HG03135 (cell line): ENCODE measurements around the gene MMEL1.
"Not testable (repeated sequence)": the region's sequence is repeated elsewhere in the genome, so short reads cannot be mapped to it uniquely, and the experiment has no call there.

Experiments used
- ATAC-seq: cut with Tn5 transposase; IDR thresholded peaks from one replicate; pipeline ENCODE4 v1.9.1; 2021; ENCODE audit warnings: mild to moderate bottlenecking, moderate library complexity; ENCODE audit not compliant: unreplicated experiment

The MMEL1 gene

DNA sequence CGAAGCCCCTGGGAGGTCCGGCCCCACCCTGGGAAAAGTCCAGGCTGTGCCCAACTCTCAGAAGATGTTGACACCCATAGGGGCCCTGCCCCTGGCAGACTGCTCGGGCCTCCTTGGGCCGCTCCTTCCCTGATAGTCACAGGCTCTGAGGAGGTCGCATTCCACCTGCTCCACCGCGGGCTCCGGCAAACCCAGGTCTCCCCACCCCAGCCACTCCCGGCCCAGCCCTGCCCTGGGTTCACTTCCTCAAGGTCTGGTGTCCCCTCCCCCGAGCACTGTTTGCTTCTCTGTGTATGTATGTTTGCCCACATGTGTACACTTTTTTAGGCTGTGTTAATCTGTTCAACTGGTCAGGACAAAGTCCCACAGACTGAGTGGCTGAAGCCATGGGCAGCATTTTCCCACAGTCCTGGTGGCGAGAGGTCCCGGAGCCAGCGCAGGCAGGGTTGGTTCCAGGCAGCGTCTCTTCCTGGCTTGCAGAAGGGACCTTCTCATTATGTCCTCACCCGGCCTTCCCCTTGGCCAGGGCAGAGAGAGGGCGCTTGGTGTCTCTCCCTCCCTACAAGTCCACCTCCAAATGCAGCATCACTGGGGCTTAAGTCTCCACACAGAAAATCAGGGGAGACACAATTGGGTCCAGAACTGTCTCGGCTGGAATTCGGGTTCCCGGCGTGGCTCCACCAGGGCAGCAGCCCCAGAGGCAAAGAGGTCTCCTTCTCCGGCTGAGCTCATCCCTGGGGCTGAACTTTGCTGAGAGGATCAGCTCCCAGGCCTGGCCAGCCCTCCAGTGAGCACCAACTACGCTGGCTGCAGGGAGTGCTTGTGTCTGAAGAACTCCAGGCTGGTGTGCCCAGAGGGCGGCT is 56.8 kb downstream of the MMEL1 start:
- no peak for ATAC-seq

DNA sequence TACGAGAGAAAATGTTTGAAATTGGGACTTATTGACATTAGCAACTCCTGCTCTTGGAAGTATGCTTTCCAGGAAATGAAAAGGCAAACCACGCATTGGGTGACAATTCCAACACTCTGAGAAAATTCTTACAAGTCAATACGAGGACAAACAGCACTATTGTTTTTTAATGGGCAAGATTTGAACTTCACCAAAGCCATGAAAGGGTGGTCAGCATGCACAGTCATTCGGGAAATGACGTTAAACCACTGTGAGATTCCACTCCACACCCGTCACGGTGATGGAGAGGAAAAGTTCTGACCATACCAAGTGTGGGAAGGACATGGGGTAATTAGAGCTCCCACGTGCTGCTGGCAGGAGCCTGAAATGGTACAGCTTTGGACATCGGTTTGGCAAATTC is 58.5 kb downstream of the MMEL1 start:
- no peak for ATAC-seq

DNA sequence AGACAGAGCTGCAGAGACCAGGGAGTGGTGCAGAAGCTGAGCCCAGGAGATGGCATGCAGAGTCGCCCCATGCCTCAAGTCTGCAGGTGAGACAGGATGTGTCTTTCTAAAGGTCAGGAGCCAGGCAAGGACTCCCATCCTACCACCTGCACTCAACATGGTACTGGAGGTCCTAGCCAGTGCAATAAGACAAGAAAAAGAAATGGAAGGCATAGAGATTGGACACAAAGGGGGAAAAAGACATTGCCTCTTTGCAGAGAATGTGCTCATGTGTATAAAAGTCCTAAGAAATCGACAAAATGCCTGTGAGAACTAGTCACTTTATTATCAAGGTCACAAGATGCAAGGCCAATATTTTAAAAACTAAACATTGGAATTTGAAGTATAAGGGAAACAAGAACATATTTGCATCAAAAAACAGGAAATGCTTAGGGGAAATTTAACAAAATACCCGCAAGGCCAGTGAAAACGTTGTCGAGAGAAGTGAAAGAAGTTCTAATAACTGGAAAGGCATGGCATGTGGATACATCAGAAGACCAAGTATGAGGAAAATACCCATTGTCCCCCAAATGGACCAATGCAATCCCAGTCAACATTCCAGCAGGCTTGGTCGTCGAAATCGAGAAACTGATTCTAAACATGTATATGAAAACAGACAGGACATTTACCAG is 59.4 kb downstream of the MMEL1 start:
- ATAC-seq, result no peak

DNA sequence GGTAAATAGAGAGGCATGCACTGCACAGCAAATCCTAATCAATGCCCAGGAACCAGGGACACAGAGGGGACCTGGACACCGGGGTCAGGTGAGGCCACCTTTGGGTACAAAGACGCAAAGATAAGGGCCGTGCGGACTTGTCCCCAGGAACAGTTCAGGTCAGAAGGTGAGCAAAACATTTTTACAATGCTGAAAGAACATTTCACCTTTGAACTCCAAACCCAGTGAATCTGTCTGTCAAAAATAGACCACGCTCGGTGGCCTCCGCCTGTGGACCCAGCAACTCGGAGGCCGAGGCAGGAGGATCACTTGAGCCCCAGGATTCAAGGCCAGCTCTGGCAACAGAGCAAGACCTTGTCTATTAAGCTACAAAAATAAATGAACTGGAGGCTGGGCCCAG is 61.5 kb downstream of the MMEL1 start:
- ATAC-seq, result no peak

DNA sequence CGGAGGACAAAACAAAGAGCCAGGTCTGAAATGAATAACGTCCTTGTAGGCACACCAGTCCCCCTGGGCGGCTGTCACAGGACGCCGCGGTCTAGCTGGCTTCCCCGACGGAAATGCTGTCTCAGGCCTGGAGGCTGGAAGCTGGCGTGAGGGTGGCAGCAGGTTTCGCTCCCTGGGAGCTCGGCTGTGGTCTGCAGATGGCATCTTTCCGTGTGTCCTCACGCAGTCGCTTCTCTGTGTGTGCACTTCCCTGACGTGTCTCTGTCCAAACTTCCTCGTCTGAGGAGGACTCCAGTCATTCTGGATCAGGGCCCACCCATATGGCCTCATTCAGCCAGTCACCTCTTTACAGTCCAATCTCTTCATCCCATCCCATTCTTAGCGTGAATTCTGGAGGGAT is 62.5 kb downstream of the MMEL1 start:
- no peak for ATAC-seq

DNA sequence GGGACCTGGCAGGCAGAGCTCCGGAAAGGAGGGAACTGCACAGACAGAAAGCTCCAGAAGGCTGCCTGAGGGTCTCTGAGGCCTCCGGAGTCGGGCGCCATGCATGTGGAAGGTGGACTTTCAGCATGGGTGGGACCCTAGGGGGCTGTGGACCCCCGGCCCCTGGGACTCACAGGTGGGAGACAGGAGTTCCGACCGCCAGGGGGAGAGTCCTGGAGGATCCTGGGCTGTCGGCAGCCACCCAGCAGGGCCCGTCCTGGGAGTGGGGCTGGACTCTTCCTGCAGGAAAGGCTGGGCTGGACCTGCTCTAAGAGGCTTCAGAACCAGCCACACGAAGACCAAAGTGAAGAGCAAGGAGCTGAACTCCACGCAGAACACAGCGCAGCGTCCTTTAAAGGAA is 63.1 kb downstream of the MMEL1 start:
- ATAC-seq, result not testable (repeated sequence)

DNA sequence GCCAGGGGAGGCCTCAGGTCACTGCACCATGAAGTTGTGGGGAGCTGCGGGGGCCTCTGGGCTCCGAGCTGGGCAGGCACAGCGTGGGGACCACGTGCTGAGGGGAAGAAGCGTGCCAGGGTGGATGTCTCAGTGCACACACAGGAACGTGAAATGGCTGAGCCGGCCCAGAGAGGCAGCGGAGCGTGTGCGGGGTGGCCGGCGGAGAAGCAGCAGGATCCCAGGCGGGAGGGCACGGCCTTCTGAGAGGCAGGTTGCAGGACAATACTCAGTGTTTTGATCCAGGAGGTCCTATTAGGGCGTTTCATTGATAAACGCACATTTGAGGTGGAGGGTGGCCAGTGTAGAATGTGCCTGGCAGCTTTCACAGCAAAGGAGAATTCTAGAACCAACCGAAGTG is 63.8 kb downstream of the MMEL1 start:
- no peak for ATAC-seq

DNA sequence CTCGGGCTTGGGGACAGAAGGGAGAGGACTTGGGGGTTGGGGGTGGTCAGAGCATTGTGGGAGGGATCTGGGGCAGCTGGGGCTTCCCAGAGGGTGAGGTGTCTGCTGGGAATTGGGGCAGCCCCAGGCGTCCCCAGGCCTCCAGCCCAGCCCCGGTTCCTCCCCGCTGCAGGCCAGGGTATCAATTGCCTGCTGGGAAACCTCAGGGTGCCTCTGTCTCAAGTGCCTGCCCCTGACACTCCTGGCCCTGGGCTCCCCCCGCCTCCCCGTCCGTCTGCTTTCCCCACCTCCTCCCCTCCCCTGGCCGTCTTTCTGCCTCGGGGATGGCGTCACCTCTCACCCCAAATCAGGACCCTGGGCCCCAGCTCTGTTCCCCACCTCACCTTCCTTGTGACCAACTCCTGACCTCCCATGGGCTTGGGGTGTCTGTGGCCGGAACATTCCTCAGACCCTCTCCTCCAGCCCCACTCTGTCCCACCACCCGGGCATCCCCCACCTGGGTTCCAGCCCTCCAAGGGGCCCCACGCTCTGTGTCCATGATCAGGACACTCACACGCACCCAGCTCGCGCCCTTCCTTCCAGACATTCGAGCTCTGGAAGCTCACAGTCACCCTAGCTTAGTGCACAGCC is 64.5 kb downstream of the MMEL1 start:
- ATAC-seq, result not testable (repeated sequence)

DNA sequence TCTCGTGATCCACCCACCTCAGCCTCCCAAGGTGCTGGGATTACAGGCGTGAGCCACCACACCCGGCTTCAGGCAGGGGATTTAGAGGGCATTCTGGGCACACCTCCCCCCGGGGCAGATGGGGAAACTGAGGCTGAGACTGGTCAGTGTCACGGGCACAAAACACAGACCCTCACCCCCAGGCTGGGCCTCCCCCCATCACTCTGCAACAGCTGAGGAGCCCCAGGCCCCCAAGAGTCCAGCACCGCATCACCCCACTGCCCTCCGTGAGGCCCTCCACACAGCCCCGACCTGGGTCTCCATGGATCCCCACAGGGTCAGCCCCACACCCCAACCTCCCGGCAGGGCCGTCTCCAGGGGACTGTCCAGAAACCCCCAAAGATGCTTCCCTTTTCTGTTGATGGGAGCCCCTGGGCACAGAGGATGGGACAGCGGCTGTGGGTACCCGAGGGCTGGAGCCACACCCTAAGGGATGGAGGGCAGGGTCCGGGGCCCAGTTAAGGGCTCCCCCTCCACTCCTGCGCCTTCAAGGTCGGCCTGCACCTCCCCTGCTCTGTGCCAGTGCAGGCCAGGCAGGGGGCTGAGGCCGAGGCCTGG is 65.6 kb downstream of the MMEL1 start:
- no peak for ATAC-seq

DNA sequence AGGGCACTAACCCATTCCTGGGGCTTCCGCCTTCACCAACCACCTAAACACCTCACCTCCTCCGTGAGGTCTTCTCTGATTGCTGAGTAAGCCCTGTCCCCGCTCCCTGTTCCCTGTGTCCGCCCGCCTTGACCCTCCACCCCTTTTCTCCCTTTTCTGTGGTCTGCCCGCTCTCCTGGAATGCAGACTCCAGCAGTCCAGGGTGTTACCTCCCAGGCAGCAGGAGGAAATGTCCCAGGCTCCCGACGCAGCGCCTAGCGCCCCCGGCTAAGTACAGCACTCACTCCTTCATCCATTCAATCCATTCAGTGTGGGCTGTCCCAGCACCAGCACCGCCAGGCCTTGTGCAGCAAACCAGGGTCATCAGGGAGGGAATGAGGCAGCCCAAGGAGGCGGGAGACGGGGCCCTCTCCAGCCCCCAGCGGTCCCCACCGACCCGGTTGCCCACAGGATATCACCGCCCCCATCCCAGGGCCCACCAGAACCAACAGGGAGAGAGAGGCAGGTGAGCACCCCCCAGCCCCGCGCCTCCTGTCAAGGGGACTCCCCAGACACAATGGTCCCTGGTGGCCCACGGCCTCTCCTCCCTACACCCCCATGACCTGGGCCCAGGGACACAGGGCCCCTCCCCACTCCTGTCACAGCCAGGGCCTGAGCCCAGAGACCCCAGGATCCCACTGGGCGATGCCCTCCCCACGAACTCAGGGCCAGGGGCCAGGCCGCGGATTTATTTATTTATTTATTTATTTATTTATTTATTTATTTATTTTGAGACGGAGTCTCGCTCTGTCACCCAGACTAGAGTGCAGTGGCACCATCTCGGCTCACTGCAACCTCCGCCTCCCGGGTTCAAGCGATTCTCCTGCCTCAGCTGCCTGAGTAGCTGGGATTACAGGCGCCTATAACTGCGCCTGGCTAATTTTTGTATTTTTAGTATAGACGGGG is 66.4 kb downstream of the MMEL1 start:
- ATAC-seq, result no peak

DNA sequence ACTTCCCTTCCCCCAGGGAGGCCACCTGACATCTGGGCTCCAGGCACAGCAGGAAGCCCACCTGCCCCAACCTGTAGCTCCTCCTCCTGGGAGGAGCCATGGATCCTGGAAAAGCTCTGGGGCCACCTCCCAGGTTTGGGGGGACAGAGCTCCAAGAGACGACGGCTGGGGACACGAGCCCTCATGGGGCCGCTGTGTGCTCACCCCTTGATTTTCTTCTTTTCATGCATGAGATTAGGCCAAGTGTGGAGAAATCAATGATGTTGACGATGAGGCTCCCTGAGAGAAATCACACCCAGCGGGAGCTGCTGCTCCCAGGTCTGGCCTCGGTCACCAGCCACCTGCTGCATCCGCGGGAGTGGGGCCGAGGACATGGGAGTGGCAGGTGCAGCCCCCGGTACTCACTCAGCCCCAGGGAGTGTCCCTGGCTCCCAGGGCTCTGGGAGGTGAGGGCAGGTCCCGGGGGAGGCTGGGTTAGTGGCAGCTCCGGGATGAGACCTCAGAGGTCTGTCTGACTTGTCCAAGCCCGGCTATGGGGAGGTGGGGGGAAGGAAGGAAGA is 67.9 kb downstream of the MMEL1 start:
- ATAC-seq, result no peak

DNA sequence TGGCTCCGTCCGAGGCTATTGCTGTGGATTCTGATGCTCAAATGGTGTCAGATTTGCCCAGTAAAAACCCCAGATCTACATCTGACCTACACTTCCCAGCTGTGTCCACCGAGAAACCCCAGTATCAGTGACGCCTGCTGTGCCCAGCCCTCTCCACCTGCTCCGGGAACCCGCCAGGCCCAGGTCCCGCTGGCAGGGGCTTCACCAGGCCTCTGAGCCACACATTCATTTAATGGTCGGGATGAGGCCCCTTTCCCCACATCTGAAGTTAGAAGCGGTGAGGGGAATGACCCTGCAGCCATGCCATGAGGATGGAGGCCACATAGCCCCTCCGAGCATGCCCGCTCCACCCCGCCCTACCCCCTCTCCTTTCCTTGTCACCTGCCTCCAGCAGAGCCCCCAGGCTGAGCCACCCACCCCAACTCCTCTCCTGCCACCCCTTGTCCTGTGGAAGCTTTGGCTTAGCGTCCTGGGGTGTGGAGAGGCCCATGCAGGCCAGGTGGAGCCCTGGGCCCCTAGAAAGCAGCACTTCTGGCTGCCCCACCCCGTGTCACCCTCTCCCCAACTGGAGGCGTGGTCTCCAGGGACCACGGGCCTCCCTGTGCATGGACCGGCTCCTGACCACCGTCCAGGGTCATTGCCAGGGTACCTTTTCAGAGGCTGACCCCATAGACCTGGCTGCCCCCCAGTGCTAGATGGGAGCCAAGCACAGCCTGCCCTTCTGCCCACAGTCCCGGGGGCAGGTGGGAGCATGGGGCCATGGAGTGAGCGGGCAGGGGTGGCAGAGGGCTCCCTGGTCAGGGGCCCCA is 68.6 kb downstream of the MMEL1 start:
- no peak for ATAC-seq

DNA sequence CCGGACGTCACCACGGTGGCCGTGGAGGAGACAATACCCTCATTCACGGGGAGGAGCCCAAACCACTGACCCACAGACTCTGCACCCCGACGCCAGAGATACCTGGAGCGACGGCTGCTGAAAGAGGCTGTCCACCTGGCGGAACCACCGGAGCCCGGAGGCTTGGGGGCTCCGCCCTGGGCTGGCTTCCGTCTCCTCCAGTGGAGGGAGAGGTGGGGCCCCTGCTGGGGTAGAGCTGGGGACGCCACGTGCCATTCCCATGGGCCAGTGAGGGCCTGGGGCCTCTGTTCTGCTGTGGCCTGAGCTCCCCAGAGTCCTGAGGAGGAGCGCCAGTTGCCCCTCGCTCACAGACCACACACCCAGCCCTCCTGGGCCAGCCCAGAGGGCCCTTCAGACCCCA is 69.6 kb downstream of the MMEL1 start:
- no peak for ATAC-seq

DNA sequence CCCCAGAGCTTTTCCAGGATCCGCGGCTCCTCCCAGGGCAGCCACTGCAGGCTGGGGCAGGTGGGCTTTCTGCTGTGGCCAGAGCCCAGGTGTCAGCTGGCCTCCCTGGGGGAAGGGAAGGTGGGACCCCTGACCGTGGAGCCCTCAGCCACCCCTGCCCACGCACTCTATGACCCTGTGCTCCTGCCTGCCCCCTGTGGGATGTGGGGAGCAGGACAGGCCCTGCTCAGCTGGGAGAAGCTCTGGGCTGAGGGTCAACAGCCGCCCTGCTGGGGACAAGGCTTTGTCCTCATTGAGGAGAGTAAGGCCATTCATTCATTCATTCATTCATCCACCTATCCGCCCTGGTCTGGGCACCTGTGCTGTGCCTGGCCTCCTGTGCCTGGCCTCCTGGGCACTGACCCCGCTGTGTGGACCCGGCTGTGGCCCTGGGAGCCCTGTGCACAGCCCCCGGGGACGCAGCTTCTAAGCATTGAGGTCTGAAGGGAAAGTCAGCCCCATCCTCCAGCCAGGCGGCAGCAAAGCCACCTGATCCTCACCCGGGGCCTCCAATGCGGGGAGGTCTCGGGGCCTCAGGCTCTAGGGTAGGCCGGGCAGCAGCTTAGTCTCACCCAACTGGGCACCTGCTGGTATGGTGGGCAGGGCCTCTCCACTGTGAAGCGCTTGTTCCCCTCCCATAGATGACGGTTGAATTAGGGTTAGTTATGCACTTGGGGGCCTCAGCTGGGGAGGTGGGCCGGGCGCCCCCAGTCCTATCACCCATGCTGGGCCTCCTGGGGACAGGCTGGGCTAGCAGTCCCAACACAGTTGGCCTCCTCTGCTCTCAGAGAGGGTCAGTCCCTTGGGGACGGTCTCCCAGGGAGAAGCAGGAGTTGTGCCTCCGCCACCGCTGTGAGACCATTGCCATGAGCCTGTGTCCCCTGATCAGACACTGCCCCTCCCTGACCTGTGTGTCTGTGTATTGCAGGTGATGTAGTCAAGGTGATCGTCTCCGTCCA is 70.6 kb downstream of the MMEL1 start:
- no peak for ATAC-seq

DNA sequence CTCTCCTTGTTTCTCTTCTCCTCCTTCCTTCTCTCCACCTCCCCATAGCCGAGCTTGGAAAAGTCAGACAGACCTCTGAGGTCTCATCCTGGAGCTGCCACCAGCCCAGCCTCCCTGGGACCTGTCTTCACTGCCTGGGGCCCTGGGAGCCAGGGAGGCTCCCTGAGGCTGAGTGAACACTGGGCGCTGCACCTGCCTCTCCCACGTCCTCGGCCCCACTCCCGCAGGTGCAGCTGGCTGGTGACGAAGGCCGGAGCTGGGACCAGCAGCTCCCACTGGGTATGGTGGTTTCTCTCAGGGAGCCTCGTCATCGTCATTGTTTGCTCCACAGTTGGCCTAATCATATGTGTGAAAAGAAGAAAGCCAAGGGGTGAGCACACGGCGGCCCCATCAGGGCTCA is 71.4 kb downstream of the MMEL1 start:
- ATAC-seq, result no peak

DNA sequence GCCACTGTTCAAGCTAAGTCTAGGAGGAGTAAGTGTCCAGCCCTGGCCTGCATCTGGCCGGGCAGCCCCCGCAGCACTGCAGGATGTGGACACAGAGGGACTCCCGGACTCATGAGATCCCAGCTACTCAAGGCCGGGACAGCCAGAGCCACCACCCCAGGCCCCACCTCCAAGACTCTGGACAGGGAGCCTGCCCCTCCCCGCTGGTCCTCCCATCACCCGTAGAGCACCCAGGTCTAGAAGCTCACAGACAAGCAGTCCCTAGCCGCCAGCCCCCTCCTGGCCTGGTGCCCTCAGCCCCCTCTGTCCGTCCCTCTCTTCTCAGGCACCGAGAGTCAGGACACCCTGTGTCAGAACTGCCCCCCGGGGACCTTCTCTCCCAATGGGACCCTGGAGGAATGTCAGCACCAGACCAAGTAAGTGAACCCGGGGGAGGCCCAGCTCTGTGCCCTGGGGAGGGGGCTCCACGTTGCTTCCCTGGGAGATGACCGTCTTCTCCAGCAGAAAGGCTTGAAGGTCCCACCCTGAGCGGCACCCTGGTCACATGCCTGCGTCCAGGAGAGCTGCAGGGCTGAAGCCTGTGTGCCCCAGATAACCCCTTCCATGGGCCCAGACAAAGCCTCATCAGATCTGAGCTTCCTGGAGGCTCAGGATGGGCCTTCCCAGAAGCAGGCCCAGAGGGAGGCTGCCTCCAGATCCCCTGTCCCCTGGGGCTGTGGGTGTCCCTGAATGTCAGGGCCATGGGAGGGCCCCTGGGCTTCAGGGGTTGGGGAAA is 72.3 kb downstream of the MMEL1 start:
- no peak for ATAC-seq

DNA sequence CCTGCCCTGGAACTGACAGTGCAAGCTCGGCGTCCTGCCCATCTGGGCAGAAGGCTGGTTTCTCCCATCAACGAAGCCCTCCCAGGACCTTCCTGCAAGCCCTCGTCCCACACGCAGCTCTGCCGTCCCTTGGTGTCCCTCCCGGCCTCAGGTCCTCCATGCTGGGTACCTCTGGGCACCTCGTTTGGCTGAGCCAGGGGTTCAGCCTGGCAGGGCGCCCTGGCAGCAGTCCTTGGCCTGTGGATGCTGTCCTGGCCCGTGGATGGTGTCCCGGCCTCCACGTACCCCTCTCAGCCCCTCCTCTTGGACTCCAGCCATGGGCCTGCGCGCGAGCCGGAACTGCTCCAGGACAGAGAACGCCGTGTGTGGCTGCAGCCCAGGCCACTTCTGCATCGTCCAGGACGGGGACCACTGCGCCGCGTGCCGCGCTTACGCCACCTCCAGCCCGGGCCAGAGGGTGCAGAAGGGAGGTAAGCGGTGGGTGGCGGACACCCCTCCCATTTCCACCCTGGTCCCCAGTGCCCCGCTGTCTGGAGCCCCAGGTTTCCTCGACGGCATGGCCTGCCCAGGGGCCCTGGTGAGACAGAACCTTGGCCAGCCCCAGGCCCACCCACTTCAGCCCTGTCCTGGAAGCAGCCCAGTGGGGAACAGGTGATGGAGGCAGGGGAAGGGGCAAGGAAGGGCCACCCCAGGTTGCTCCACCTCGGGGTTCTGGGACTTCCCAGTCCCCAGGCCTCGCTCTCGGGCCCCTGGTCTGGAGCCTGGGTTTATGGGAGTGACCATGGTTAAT is 73.1 kb downstream of the MMEL1 start:
- ATAC-seq, result no peak
